Tibial artery (tissue), 4 donors: ENCODE measurements around the gene HERC4.

Experiments used
- DNase-seq, 2 donors: peaks; one replicate each; pipeline ENCODE4 v3.0.0-alpha.2; 2019
- H3K27ac ChIP-seq, 2 donors: fragments of 200-600 bp; sonication (generic) in 1 of 2; 1 replicate in 1 of 2; 2 replicates in 1 of 2; pipeline ENCODE4 v1.5.1; 2018 to 2019; ENCODE audit warnings: mild to moderate bottlenecking in 1 of 2
- H3K27me3 ChIP-seq, 2 donors: fragments of 200-600 bp; sonication (generic) in 1 of 2; one replicate each; pipeline versions ENCODE4 v1.5.1 to v1.6.0; 2016 to 2019
- H3K36me3 ChIP-seq, 3 donors: fragments of 200-600 bp; sonication (generic) in 2 of 3; one replicate each; pipeline ENCODE4 v1.5.1; 2016 to 2019; ENCODE audit warnings: mild to moderate bottlenecking in 2 of 3
- H3K4me1 ChIP-seq, 4 donors: fragments of 200-600 bp; sonication (generic) in 2 of 4; 1 replicate in 3 of 4; 2 replicates in 1 of 4; pipeline ENCODE4 v1.5.1; 2016 to 2019
- H3K4me3 ChIP-seq, 2 donors: fragments of 200-600 bp; sonication (generic) in 1 of 2; 1 replicate in 1 of 2; 2 replicates in 1 of 2; pipeline ENCODE4 v1.5.1; 2018 to 2019; ENCODE audit warnings: mild to moderate bottlenecking in 2 of 2
- H3K9me3 ChIP-seq, 3 donors: fragments of 200-600 bp; sonication (generic) in 1 of 3; one replicate each; pipeline ENCODE4 v1.5.1; 2016 to 2019
- intact Hi-C: fragments of 100-400 bp; cut with DNase I; formaldehyde crosslinking; loops from one replicate; pipeline ENCODE4 v1.15.0; 2023; ENCODE audit warnings: low total_unique reads
- TF ChIP-seq, protein P1 (sequence below), 2 experiments: fragments of 200-600 bp in 1 of 2; fragments of 450-650 bp in 1 of 2; IDR thresholded peaks; one replicate each; pipeline ENCODE4 v1.5.1; 2017 to 2019; ENCODE audit warnings: antibody characterized with exemption in 2 of 2, mild to moderate bottlenecking in 1 of 2, moderate library complexity in 1 of 2

HERC4 gene

GRCh38 chr10:67924136-67924535, 150.9 kb downstream of the HERC4 start:
- TF ChIP-seq, protein P1, sequence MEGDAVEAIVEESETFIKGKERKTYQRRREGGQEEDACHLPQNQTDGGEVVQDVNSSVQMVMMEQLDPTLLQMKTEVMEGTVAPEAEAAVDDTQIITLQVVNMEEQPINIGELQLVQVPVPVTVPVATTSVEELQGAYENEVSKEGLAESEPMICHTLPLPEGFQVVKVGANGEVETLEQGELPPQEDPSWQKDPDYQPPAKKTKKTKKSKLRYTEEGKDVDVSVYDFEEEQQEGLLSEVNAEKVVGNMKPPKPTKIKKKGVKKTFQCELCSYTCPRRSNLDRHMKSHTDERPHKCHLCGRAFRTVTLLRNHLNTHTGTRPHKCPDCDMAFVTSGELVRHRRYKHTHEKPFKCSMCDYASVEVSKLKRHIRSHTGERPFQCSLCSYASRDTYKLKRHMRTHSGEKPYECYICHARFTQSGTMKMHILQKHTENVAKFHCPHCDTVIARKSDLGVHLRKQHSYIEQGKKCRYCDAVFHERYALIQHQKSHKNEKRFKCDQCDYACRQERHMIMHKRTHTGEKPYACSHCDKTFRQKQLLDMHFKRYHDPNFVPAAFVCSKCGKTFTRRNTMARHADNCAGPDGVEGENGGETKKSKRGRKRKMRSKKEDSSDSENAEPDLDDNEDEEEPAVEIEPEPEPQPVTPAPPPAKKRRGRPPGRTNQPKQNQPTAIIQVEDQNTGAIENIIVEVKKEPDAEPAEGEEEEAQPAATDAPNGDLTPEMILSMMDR (IDR thresholded peaks at IDR 0.05) = no peak
- intact Hi-C loops = no loop called here
- H3K36me3 ChIP-seq = peaks cover 18 to 27% (median 22%) of the 10 kb centered on the region in 3 donors
- H3K9me3 ChIP-seq = no peaks in the 10 kb centered on the region
- no peak overlapping the region for H3K4me3 ChIP-seq
- no peaks in the 10 kb centered on the region for H3K27me3 ChIP-seq
- H3K27ac ChIP-seq = no peak overlapping the region
- H3K4me1 ChIP-seq = no peaks in the 10 kb centered on the region
- no peak for DNase-seq

DNA sequence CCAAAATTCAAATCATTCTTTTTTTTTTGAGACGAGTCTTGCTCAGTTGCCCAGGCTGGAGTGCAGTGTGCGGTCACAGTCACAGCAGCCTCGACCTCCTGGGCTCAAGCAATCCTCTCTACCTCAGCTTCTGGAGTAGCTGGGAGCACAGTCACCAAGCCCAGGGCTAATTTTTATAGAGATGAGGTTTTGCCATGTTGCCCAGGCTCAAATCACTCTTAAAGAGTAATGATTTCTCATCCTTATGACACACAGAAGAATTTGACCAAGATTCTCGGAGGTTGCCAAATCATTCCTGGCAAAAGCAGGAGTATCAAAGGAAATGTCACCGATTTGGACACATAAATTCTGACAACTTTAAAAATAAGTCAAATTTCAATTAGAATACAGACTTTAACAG, 151.5 kb downstream of the HERC4 start:
- no peaks in the 10 kb centered on the region for H3K4me1 ChIP-seq
- no peak for DNase-seq
- no peak overlapping the region for H3K27ac ChIP-seq
- no peaks in the 10 kb centered on the region for H3K27me3 ChIP-seq
- no peak overlapping the region for H3K4me3 ChIP-seq
- peaks cover 22 to 30% (median 24%) of the 10 kb centered on the region in 3 donors for H3K36me3 ChIP-seq
- H3K9me3 ChIP-seq = no peaks in the 10 kb centered on the region
- TF ChIP-seq, protein P1 (IDR thresholded peaks at IDR 0.05) = no peak
- intact Hi-C loops = no loop called here

- Histone ChIP-seq H3K36me3 (peaks cover 25 to 34% (median 34%) of the 10 kb centered on the region in 3 donors), H3K4me1 (no peaks in the 10 kb centered on the region), H3K27me3 (no peaks in the 10 kb centered on the region), H3K27ac (no peak overlapping the region), H3K9me3 (no peaks in the 10 kb centered on the region), H3K4me3 (no peak overlapping the region)
- intact Hi-C loops = no loop called here
- TF ChIP-seq, protein P1 (IDR thresholded peaks at IDR 0.05) = no peak
- DNase-seq = no peak
Measured at GRCh38 chr10:67921065-67921464, 154.0 kb downstream of the HERC4 start.

GRCh38 chr10:67917679-67918078, 157.4 kb downstream of the HERC4 start:
- DNase-seq = no peak
- Histone ChIP-seq H3K9me3 (no peaks in the 10 kb centered on the region), H3K4me3 (no peak overlapping the region), H3K36me3 (peaks cover 34 to 58% (median 55%) of the 10 kb centered on the region in 3 donors), H3K27ac (no peak overlapping the region), H3K4me1 (no peaks in the 10 kb centered on the region), H3K27me3 (no peaks in the 10 kb centered on the region)
- intact Hi-C loops = no loop called here
- TF ChIP-seq, protein P1 (IDR thresholded peaks at IDR 0.05) = no peak

- intact Hi-C loops = no loop called here
- TF ChIP-seq, protein P1 (IDR thresholded peaks at IDR 0.05) = no peak
Measured at GRCh38 chr10:67917169-67917568, 157.9 kb downstream of the HERC4 start.

DNA sequence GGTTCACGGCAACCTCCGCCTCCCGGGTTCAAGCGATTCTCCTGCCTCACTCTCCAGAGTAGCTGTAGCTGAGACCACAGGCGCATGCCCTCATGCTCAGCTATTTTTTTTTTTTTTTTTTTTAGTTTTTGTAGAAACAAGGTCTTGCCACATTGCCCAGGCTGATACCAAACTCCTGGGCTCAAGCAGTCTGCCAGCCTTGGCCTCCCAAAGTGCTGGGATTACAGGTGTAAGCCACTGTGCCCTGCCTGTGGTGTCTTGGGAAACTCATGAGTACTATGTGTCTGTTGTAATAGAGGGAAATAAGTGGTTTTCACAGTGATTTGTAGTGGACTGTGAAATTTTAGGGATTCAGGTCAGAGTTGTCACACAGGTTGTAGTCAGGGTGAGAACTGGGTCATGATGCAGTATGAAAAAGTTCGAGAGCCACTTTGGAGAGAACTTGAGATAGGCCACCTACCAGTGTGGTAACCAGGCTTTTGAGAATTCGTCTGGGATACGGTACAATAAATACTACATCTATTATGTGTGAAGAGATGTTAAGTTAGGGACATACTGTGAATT, 160.2 kb downstream of the HERC4 start:
- Histone ChIP-seq H3K27ac (no peak overlapping the region), H3K27me3 (no peaks in the 10 kb centered on the region), H3K36me3 (peaks cover 60 to 82% (median 80%) of the 10 kb centered on the region in 3 donors), H3K9me3 (no peaks in the 10 kb centered on the region), H3K4me1 (no peaks in the 10 kb centered on the region), H3K4me3 (no peak overlapping the region)
- TF ChIP-seq, protein P1 (IDR thresholded peaks at IDR 0.05) = no peak
- DNase-seq = no peak
- intact Hi-C loops = no loop called here

More at GRCh38 chr10:67917169-67917568, 157.9 kb downstream of the HERC4 start:
- peaks cover 37 to 63% (median 61%) of the 10 kb centered on the region in 3 donors for H3K36me3 ChIP-seq
- H3K9me3 ChIP-seq = no peaks in the 10 kb centered on the region
- H3K4me3 ChIP-seq = no peak overlapping the region
- no peak overlapping the region for H3K27ac ChIP-seq
- H3K27me3 ChIP-seq = no peaks in the 10 kb centered on the region
- no peaks in the 10 kb centered on the region for H3K4me1 ChIP-seq
- DNase-seq = no peak
